ENCODE measurements around the gene SMPX.
"Not testable (repeated sequence)": the region's sequence is repeated elsewhere in the genome, so short reads cannot be mapped to it uniquely, and the experiment has no call there.

SMPX gene

GRCh38 chrX:21757960-21758359, at the start of gene SMPX:
Gene SMPX (minus strand): TSS chrX:21758116. CDS start chrX:21754290, 3,826 bp downstream.
- no peak for DNase-seq (ENCODE audit: low spot score)

GRCh38 chrX:21806691-21807090, 48.8 kb upstream of the SMPX start:
- no peak for DNase-seq (ENCODE audit: low spot score)

- no peak for DNase-seq (ENCODE audit: low spot score)
These were observed 44.9 kb upstream of the SMPX start for GRCh38 chrX:21802839-21803238.

GRCh38 chrX:21802054-21802670, 44.2 kb upstream of the SMPX start:
- DNase-seq (ENCODE audit: low spot score) = no peak

GRCh38 chrX:21800344-21800770, 42.4 kb upstream of the SMPX start:
- DNase-seq (ENCODE audit: low spot score) = no peak

- DNase-seq (ENCODE audit: low spot score) = no peak
These were observed 41.9 kb upstream of the SMPX start for GRCh38 chrX:21799767-21800166.

GRCh38 chrX:21798677-21799219, 40.8 kb upstream of the SMPX start:
- no peak for DNase-seq (ENCODE audit: low spot score)

- DNase-seq (ENCODE audit: low spot score) = no peak
These were observed 24.1 kb upstream of the SMPX start for GRCh38 chrX:21781976-21782375.

GRCh38 chrX:21781525-21781924, 23.6 kb upstream of the SMPX start:
- DNase-seq (ENCODE audit: low spot score) = no peak

GRCh38 chrX:21779095-21779494, 21.2 kb upstream of the SMPX start:
- no peak for DNase-seq (ENCODE audit: low spot score)

- DNase-seq (ENCODE audit: low spot score) = no peak
These were observed 20.3 kb upstream of the SMPX start for GRCh38 chrX:21778236-21778635.

- DNase-seq (ENCODE audit: low spot score) = not testable (repeated sequence)
These were observed 17.2 kb upstream of the SMPX start for GRCh38 chrX:21775128-21775527.

GRCh38 chrX:21773036-21773435, 15.1 kb upstream of the SMPX start:
- not testable (repeated sequence) for DNase-seq (ENCODE audit: low spot score)

- no peak for DNase-seq (ENCODE audit: low spot score)
These were observed 12.9 kb upstream of the SMPX start for GRCh38 chrX:21770631-21771321.

GRCh38 chrX:21766101-21766500, 8.2 kb upstream of the SMPX start:
- no peak for DNase-seq (ENCODE audit: low spot score)

- DNase-seq (ENCODE audit: low spot score) = no peak
These were observed 6.1 kb upstream of the SMPX start for GRCh38 chrX:21764008-21764407.

GRCh38 chrX:21758488-21758887, 572 bp upstream of the SMPX start:
- DNase-seq (ENCODE audit: low spot score) = no peak

- DNase-seq (ENCODE audit: low spot score) = no peak
These were observed 959 bp downstream of the SMPX start for GRCh38 chrX:21756785-21757529.

GRCh38 chrX:21749924-21750323, 8.0 kb downstream of the SMPX start:
- no peak for DNase-seq (ENCODE audit: low spot score)

- no peak for DNase-seq (ENCODE audit: low spot score)
These were observed 9.7 kb downstream of the SMPX start for GRCh38 chrX:21748235-21748634.

GRCh38 chrX:21747558-21747957, 10.4 kb downstream of the SMPX start:
- no peak for DNase-seq (ENCODE audit: low spot score)

- DNase-seq (ENCODE audit: low spot score) = no peak
These were observed 12.2 kb downstream of the SMPX start for GRCh38 chrX:21745756-21746155.

- DNase-seq (ENCODE audit: low spot score) = no peak
These were observed 13.2 kb downstream of the SMPX start for GRCh38 chrX:21744721-21745120.
